OCI-LY7 (cell line): ENCODE results near the gene USP32.

ENCODE experiments used
- CTCF ChIP-seq: fragments of 200-600 bp; sonication (generic); conservative IDR thresholded peaks from 2 replicates; pipeline ENCODE4 v1.5.1; 2014; ENCODE audit warnings: mild to moderate bottlenecking, antibody characterized with exemption, low read length, moderate library complexity, mixed read lengths
- EZH2phosphoT487 ChIP-seq: fragments of 200-600 bp; sonication (generic); IDR thresholded peaks from 2 replicates; pipeline ENCODE4 v1.6.1; 2018; ENCODE audit warnings: low read depth, borderline replicate concordance, mild to moderate bottlenecking, mixed run types, antibody characterized with exemption, low read length, moderate library complexity, mixed read lengths

- TF ChIP-seq CTCF: no peak
- no peak for TF ChIP-seq EZH2phosphoT487
These were observed 28.1 kb downstream of the USP32 start for GRCh38 chr17:60363700-60364405.
